ENCODE data around the gene ASPG. TPM values are rescaled to one million over a fixed set of nuclear protein-coding genes. Genes with fewer than 3 reads are reported as not detected.
A peak's percentile ranks its signal among the peaks of the same experiment; 100 is the strongest.

Gene ASPG
- total RNA-seq, 2 experiments from 2014 or later, result not detected

GRCh38 chr14:104078031-104078455 is 7.5 kb upstream of the ASPG start:
- Mint-ChIP-seq H3K4me1 (ENCODE audit: low read depth) (peaks cover 8% of the 10 kb centered on the region), H3K36me3 (ENCODE audit: low read depth) (no peaks in the 10 kb centered on the region), H3K27me3 (ENCODE audit: low read depth) (peaks cover 5% of the 10 kb centered on the region), H3K4me3 (no peak overlapping the region), H3K27ac (no peak overlapping the region), H3K9me3 (peaks cover 8% of the 10 kb centered on the region)
- intact Hi-C loops (cut with micrococcal nuclease), result loop anchor here (1.0 to 10.0 kb wide), 4 partner anchors 16 to 485 kb away; no protein-coding TSS in a partner anchor
- peak; percentile 94 for DNase-seq
- CTCF ChIA-PET, result interaction anchor here (0.5 to 3.2 kb wide), 29 partner anchors 9 to 636 kb away, joined by 3 to 32 read pairs (median 3); no protein-coding TSS in a partner anchor

GRCh38 chr14:104080376-104081260 is 4.9 kb upstream of the ASPG start:
- Mint-ChIP-seq H3K27me3 (ENCODE audit: low read depth) (peaks cover 2% of the 10 kb centered on the region), H3K27ac (no peak overlapping the region), H3K9me3 (no peaks in the 10 kb centered on the region), H3K4me1 (ENCODE audit: low read depth) (peaks cover 8% of the 10 kb centered on the region), H3K36me3 (ENCODE audit: low read depth) (no peaks in the 10 kb centered on the region), H3K4me3 (no peak overlapping the region)
- intact Hi-C loops (cut with micrococcal nuclease), result no loop called here
- CTCF ChIA-PET, result interaction anchor here (0.9 kb wide), 1 partner anchor 484 kb away, joined by 4 read pairs; no protein-coding TSS in a partner anchor
- no peak for DNase-seq

GRCh38 chr14:104081261-104081835 is 4.2 kb upstream of the ASPG start:
- intact Hi-C loops (cut with micrococcal nuclease), result no loop called here
- no peak for DNase-seq
- CTCF ChIA-PET, result no interaction called here
- H3K4me1 Mint-ChIP-seq (ENCODE audit: low read depth), result peaks cover 9% of the 10 kb centered on the region
- no peaks in the 10 kb centered on the region for H3K36me3 Mint-ChIP-seq (ENCODE audit: low read depth)
- H3K4me3 Mint-ChIP-seq, result no peak overlapping the region
- no peak overlapping the region for H3K27ac Mint-ChIP-seq
- H3K27me3 Mint-ChIP-seq (ENCODE audit: low read depth), result peaks cover 6% of the 10 kb centered on the region
- H3K9me3 Mint-ChIP-seq, result no peaks in the 10 kb centered on the region

GRCh38 chr14:104081951-104082464 is 3.5 kb upstream of the ASPG start:
- DNase-seq, result no peak
- Mint-ChIP-seq H3K4me1 (ENCODE audit: low read depth) (peaks cover 7% of the 10 kb centered on the region), H3K4me3 (no peak overlapping the region), H3K36me3 (ENCODE audit: low read depth) (no peaks in the 10 kb centered on the region), H3K9me3 (no peaks in the 10 kb centered on the region), H3K27me3 (ENCODE audit: low read depth) (peaks cover 10% of the 10 kb centered on the region), H3K27ac (no peak overlapping the region)
- intact Hi-C loops (cut with micrococcal nuclease), result no loop called here
- CTCF ChIA-PET, result no interaction called here

GRCh38 chr14:104082807-104083206 is 2.7 kb upstream of the ASPG start:
- Mint-ChIP-seq H3K27me3 (ENCODE audit: low read depth) (peaks cover 12% of the 10 kb centered on the region), H3K4me3 (no peak overlapping the region)
- CTCF ChIA-PET, result no interaction called here

GRCh38 chr14:104084251-104085002 is 1.1 kb upstream of the ASPG start:
- H3K36me3 Mint-ChIP-seq (ENCODE audit: low read depth), result no peaks in the 10 kb centered on the region
- H3K4me3 Mint-ChIP-seq, result no peak overlapping the region
- CTCF ChIA-PET, result interaction anchor here (0.6 kb wide), 2 partner anchors 14 to 481 kb away, joined by 3 read pairs; no protein-coding TSS in a partner anchor
- H3K4me1 Mint-ChIP-seq (ENCODE audit: low read depth), result peaks cover 1% of the 10 kb centered on the region
- no peak for DNase-seq
- H3K27me3 Mint-ChIP-seq (ENCODE audit: low read depth), result peaks cover 10% of the 10 kb centered on the region
- intact Hi-C loops (cut with micrococcal nuclease), result no loop called here
- H3K27ac Mint-ChIP-seq, result no peak overlapping the region
- H3K9me3 Mint-ChIP-seq, result no peaks in the 10 kb centered on the region

More at GRCh38 chr14:104082807-104083206, 2.7 kb upstream of the ASPG start:
- peaks cover 5% of the 10 kb centered on the region for H3K4me1 Mint-ChIP-seq (ENCODE audit: low read depth)
- no peak for DNase-seq
- H3K27ac Mint-ChIP-seq, result no peak overlapping the region
- H3K9me3 Mint-ChIP-seq, result no peaks in the 10 kb centered on the region
- intact Hi-C loops (cut with micrococcal nuclease), result no loop called here
- no peaks in the 10 kb centered on the region for H3K36me3 Mint-ChIP-seq (ENCODE audit: low read depth)

- CTCF ChIA-PET, result no interaction called here
Measured at GRCh38 chr14:104085889-104086201, 345 bp downstream of the ASPG start.

GRCh38 chr14:104086210-104086660 is 735 bp downstream of the ASPG start:
- Mint-ChIP-seq H3K4me1 (ENCODE audit: low read depth) (peaks cover 1% of the 10 kb centered on the region), H3K9me3 (no peaks in the 10 kb centered on the region), H3K4me3 (no peak overlapping the region), H3K36me3 (ENCODE audit: low read depth) (no peaks in the 10 kb centered on the region), H3K27ac (no peak overlapping the region), H3K27me3 (ENCODE audit: low read depth) (peaks cover 10% of the 10 kb centered on the region)
- DNase-seq, result no peak
- intact Hi-C loops (cut with micrococcal nuclease), result no loop called here
- CTCF ChIA-PET, result no interaction called here

More at GRCh38 chr14:104085889-104086201, 345 bp downstream of the ASPG start:
- no peak for DNase-seq
- H3K9me3 Mint-ChIP-seq, result no peaks in the 10 kb centered on the region
- peaks cover 10% of the 10 kb centered on the region for H3K27me3 Mint-ChIP-seq (ENCODE audit: low read depth)
- H3K36me3 Mint-ChIP-seq (ENCODE audit: low read depth), result no peaks in the 10 kb centered on the region
- no peak overlapping the region for H3K27ac Mint-ChIP-seq
- no peak overlapping the region for H3K4me3 Mint-ChIP-seq
- peaks cover 1% of the 10 kb centered on the region for H3K4me1 Mint-ChIP-seq (ENCODE audit: low read depth)
- intact Hi-C loops (cut with micrococcal nuclease), result no loop called here

- no peak overlapping the region for H3K4me3 Mint-ChIP-seq
- intact Hi-C loops (cut with micrococcal nuclease), result no loop called here
- DNase-seq, result no peak
- H3K27ac Mint-ChIP-seq, result no peak overlapping the region
- peaks cover 1% of the 10 kb centered on the region for H3K4me1 Mint-ChIP-seq (ENCODE audit: low read depth)
- CTCF ChIA-PET, result interaction anchor here (2.8 kb wide), 1 partner anchor 9 kb away, joined by 20 read pairs; no protein-coding TSS in a partner anchor
- H3K9me3 Mint-ChIP-seq, result no peaks in the 10 kb centered on the region
- no peaks in the 10 kb centered on the region for H3K36me3 Mint-ChIP-seq (ENCODE audit: low read depth)
- peaks cover 10% of the 10 kb centered on the region for H3K27me3 Mint-ChIP-seq (ENCODE audit: low read depth)
Measured at GRCh38 chr14:104086661-104087461, 1.4 kb downstream of the ASPG start.

GRCh38 chr14:104087505-104087904 is 2.0 kb downstream of the ASPG start:
- Mint-ChIP-seq H3K4me3 (no peak overlapping the region), H3K27ac (no peak overlapping the region), H3K27me3 (ENCODE audit: low read depth) (peaks cover 10% of the 10 kb centered on the region), H3K9me3 (no peaks in the 10 kb centered on the region), H3K36me3 (ENCODE audit: low read depth) (no peaks in the 10 kb centered on the region), H3K4me1 (ENCODE audit: low read depth) (peaks cover 1% of the 10 kb centered on the region)
- CTCF ChIA-PET, result interaction anchor here (2.8 kb wide), 1 partner anchor 10 kb away, joined by 20 read pairs; no protein-coding TSS in a partner anchor
- DNase-seq, result no peak
- intact Hi-C loops (cut with micrococcal nuclease), result no loop called here

GRCh38 chr14:104087981-104088850 is 2.7 kb downstream of the ASPG start:
- intact Hi-C loops (cut with micrococcal nuclease), result no loop called here
- peaks cover 10% of the 10 kb centered on the region for H3K27me3 Mint-ChIP-seq (ENCODE audit: low read depth)
- no peaks in the 10 kb centered on the region for H3K9me3 Mint-ChIP-seq
- peaks cover 1% of the 10 kb centered on the region for H3K4me1 Mint-ChIP-seq (ENCODE audit: low read depth)
- no peak overlapping the region for H3K27ac Mint-ChIP-seq
- no peak overlapping the region for H3K4me3 Mint-ChIP-seq
- CTCF ChIA-PET, result interaction anchor here (2.8 kb wide), 1 partner anchor 10 kb away, joined by 20 read pairs; no protein-coding TSS in a partner anchor
- no peak for DNase-seq
- H3K36me3 Mint-ChIP-seq (ENCODE audit: low read depth), result no peaks in the 10 kb centered on the region

All from activated naive CD4-positive, alpha-beta T cell treated with anti-CD3 and anti-CD28 coated beads for 36 hours (primary cell).